Suprapubic skin (tissue), 3 donors: ENCODE results near the gene CREG1.

Experiments
- CTCF ChIP-seq, 2 donors: fragments of 200-600 bp in 1 of 2; fragments of 450-650 bp in 1 of 2; sonication (generic) in 1 of 2; IDR thresholded peaks; one replicate each; pipeline ENCODE4 v1.5.1; 2016 to 2019; ENCODE audit warnings: antibody characterized with exemption in 2 of 2, mild to moderate bottlenecking in 1 of 2, moderate library complexity in 1 of 2
- EP300 ChIP-seq: sonication (generic); formaldehyde crosslinking; IDR thresholded peaks from one replicate; pipeline ENCODE4 v1.6.1; 2017; ENCODE audit warnings: antibody characterized with exemption
- POLR2A ChIP-seq, 2 donors: fragments of 450-650 bp; IDR thresholded peaks; one replicate each; pipeline ENCODE4 v1.6.1; 2017; ENCODE audit warnings: antibody characterized with exemption in 2 of 2, mild to moderate bottlenecking in 2 of 2, moderate library complexity in 2 of 2

DNA sequence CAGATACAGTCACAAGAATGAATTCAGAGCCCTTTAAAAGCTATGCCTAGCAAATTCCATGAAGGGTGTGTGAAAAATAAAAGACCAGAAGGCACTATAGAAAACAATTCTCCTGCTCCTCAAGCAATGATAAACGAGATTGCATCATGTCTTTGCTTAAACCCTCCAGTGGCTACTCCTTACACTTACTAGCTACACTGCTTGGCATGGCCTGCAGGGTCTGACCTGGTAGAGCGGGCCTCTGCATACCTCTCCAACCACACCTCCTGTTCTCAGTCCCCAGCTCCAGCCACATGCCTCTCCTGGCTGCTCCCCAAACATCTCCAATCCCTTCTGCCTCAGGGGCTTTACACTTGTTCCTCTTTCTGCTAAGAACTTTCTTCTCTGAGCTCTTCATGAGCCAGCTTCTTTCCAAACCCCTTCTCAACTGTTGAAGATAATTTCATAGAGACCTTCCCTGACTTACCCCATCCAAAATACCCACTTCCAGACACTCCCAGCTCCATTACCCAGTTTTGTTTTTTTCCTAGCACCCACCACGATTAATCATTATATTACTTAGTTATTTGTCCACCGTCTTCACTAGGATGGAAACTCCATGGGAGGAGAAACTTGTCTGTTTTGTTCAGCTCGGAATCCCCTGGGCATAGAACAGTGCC is 11.2 kb upstream of the CREG1 start:
- TF ChIP-seq CTCF (IDR thresholded peaks at IDR 0.05), result no peak
- TF ChIP-seq POLR2A (IDR thresholded peaks at IDR 0.05), result no peak
- no peak for TF ChIP-seq EP300
